Measurements from ENCODE around the gene CCSER1. TPM values are rescaled to one million over a fixed set of nuclear protein-coding genes. Genes with fewer than 3 reads are reported as not detected.

Gene CCSER1
- total and polyA plus RNA-seq, 4 donors, result 0.61 to 23.0 (median 3.8) TPM

DNA sequence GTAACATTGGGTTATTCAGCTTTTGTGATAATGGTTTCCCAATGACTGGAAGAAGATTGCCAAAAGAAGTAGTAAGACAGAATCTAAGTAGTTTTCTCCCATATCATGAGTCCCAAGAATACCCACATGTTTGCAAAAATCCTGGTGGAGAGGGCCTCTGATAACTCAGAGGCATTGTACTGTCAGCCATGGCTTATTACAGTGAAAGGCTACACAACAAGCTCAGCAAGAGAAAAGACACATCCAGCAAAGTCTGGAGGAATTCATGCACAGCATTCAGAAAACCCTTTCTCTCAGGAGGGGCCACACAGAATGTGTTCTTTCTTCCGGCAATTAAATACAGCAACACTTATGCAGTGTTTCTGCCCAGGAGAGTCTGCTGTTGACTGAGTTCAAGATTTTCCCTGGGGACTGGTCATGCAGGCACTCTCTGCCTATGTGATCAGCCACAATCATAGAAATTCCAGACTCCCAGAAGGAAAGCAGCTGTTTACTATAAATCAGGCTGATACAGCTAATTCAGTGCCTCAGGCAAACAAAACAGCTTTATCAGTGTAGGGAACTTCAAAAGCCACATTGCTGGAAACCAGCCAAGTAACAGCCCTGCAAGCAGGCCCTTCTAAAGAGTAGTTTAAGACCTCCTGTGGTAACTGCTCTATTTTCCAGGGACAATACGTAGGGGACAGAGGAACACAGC, 937.1 kb downstream of the CCSER1 start:
- ATAC-seq (ENCODE audit: insufficient read depth, low FRiP score), result no peak
- WGBS, 2 donors, result 29 to 44% methylated on average over 2 of the region's 2 CpGs

DNA sequence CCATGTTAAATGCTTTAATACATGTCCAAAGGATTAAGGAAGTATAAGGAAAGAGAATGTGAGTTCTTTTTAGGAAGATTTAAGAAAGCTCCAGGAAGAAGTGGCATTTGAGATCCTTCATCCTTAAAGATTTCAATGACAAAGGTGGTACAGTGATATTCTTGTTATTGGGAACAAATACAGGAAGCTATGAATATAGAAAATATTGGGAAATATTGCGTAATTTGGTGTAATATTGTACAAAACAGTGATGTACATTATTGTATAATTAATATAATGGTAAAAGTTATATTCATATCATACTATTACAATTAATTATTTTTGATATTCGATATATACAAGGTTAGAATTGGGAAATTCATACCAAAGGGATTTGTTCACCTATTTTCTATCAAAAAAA, 937.9 kb downstream of the CCSER1 start:
- Histone ChIP-seq H3K4me1 (ENCODE audit: control insufficient read depth in 5 of 5, insufficient read depth in 5 of 5, low read length in 5 of 5) (peaks cover 0 to 19% (median 8%) of the 10 kb centered on the region in 5 donors), H3K27me3 (ENCODE audit: control insufficient read depth in 3 of 3, insufficient read depth in 3 of 3, low read length in 2 of 3) (no peaks in the 10 kb centered on the region), H3K4me3 (no peak overlapping the region), H3K9me3 (ENCODE audit: control insufficient read depth in 4 of 4, insufficient read depth in 3 of 4, low read length in 3 of 4) (no peaks in the 10 kb centered on the region), H3K27ac (ENCODE audit: low read depth in 1 of 2, low read length in 1 of 2) (no peak overlapping the region), H3K9ac (ENCODE audit: insufficient read depth in 1 of 2, low read length in 2 of 2) (no peak overlapping the region), H3K36me3 (ENCODE audit: control insufficient read depth in 4 of 4, insufficient read depth in 4 of 4, low read length in 4 of 4) (no peaks in the 10 kb centered on the region)
- ATAC-seq (ENCODE audit: insufficient read depth, low FRiP score) (no peak), DNase-seq (no peak)
- TF ChIP-seq CTCF (IDR thresholded peaks at IDR 0.05; ENCODE audit: control extremely low read depth, extremely low read depth), result no peak
- WGBS, 2 donors, result 94 to 96% methylated on average over 2 of the region's 2 CpGs

More for the DNA sequence above, 937.1 kb downstream of the CCSER1 start:
- no peak for TF ChIP-seq CTCF (IDR thresholded peaks at IDR 0.05; ENCODE audit: control extremely low read depth, extremely low read depth)
- Histone ChIP-seq H3K36me3 (ENCODE audit: control insufficient read depth in 4 of 4, insufficient read depth in 4 of 4, low read length in 4 of 4) (no peaks in the 10 kb centered on the region), H3K27ac (ENCODE audit: low read depth in 1 of 2, low read length in 1 of 2) (no peak overlapping the region), H3K27me3 (ENCODE audit: control insufficient read depth in 3 of 3, insufficient read depth in 3 of 3, low read length in 2 of 3) (no peaks in the 10 kb centered on the region), H3K9ac (ENCODE audit: insufficient read depth in 1 of 2, low read length in 2 of 2) (no peak overlapping the region), H3K4me1 (ENCODE audit: control insufficient read depth in 5 of 5, insufficient read depth in 5 of 5, low read length in 5 of 5) (peaks cover 0 to 19% (median 8%) of the 10 kb centered on the region in 5 donors), H3K9me3 (ENCODE audit: control insufficient read depth in 4 of 4, insufficient read depth in 3 of 4, low read length in 3 of 4) (no peaks in the 10 kb centered on the region), H3K4me3 (no peak overlapping the region)
- DNase-seq, result peak; percentile 87 to 97 (median 97)

GRCh38 chr4:91070736-91071135, 943.5 kb downstream of the CCSER1 start:
- TF ChIP-seq CTCF (IDR thresholded peaks at IDR 0.05; ENCODE audit: control extremely low read depth, extremely low read depth), result no peak
- no peaks in the 10 kb centered on the region for H3K36me3 ChIP-seq (ENCODE audit: control insufficient read depth in 4 of 4, insufficient read depth in 4 of 4, low read length in 4 of 4)
- no peaks in the 10 kb centered on the region for H3K4me1 ChIP-seq (ENCODE audit: control insufficient read depth in 5 of 5, insufficient read depth in 5 of 5, low read length in 5 of 5)
- H3K9ac ChIP-seq (ENCODE audit: insufficient read depth in 1 of 2, low read length in 2 of 2), result no peak overlapping the region
- H3K4me3 ChIP-seq, result no peak overlapping the region
- no peak for DNase-seq
- no peak for ATAC-seq (ENCODE audit: insufficient read depth, low FRiP score)
- H3K27ac ChIP-seq (ENCODE audit: low read depth in 1 of 2, low read length in 1 of 2), result no peak overlapping the region
- WGBS, 2 donors, result 97 to 98% methylated on average over 3 of the region's 3 CpGs
- no peaks in the 10 kb centered on the region for H3K27me3 ChIP-seq (ENCODE audit: control insufficient read depth in 3 of 3, insufficient read depth in 3 of 3, low read length in 2 of 3)
- peaks cover 0 to 2% (median 0%) of the 10 kb centered on the region in 4 donors for H3K9me3 ChIP-seq (ENCODE audit: control insufficient read depth in 4 of 4, insufficient read depth in 3 of 4, low read length in 3 of 4)

- H3K36me3 ChIP-seq (ENCODE audit: control insufficient read depth in 4 of 4, insufficient read depth in 4 of 4, low read length in 4 of 4), result no peaks in the 10 kb centered on the region
- H3K9ac ChIP-seq (ENCODE audit: insufficient read depth in 1 of 2, low read length in 2 of 2), result no peak overlapping the region
- H3K27me3 ChIP-seq (ENCODE audit: control insufficient read depth in 3 of 3, insufficient read depth in 3 of 3, low read length in 2 of 3), result no peaks in the 10 kb centered on the region
- H3K4me3 ChIP-seq, result no peak overlapping the region
- no peak overlapping the region for H3K27ac ChIP-seq (ENCODE audit: low read depth in 1 of 2, low read length in 1 of 2)
- TF ChIP-seq CTCF (IDR thresholded peaks at IDR 0.05; ENCODE audit: control extremely low read depth, extremely low read depth), result no peak
- ATAC-seq (ENCODE audit: insufficient read depth, low FRiP score) (no peak), DNase-seq (no peak)
- no peaks in the 10 kb centered on the region for H3K4me1 ChIP-seq (ENCODE audit: control insufficient read depth in 5 of 5, insufficient read depth in 5 of 5, low read length in 5 of 5)
- peaks cover 0 to 3% (median 1%) of the 10 kb centered on the region in 4 donors for H3K9me3 ChIP-seq (ENCODE audit: control insufficient read depth in 4 of 4, insufficient read depth in 3 of 4, low read length in 3 of 4)
Measured at GRCh38 chr4:91076147-91076546, 949.0 kb downstream of the CCSER1 start.
